Activated naive CD4-positive, alpha-beta T cell treated with anti-CD3 and anti-CD28 coated beads, Interleukin-2, amount 10 ng/mL, durations not matched to agents 7 days and 5 days (primary cell): ENCODE measurements around the gene NIN.

Experiments
- CTCF ChIA-PET: fragments of 350-600 bp; sonication (Branson Sonifier 250); formaldehyde crosslinking; loops from one replicate; lab custom pipeline; 2021; ENCODE audit warnings: antibody characterized with exemption; lab: Charles Lee
- DNase-seq: peaks from one replicate; pipeline ENCODE4 v3.0.0-alpha.2; 2020
- H3K27ac Mint-ChIP-seq: one replicate; pipeline ENCODE4 v1.8.0; 2021; ENCODE audit warnings: mild to moderate bottlenecking, moderate library complexity, mixed read lengths
- H3K27me3 Mint-ChIP-seq: one replicate; pipeline ENCODE4 v1.8.0; 2021; ENCODE audit warnings: mild to moderate bottlenecking, mixed read lengths
- H3K36me3 Mint-ChIP-seq: one replicate; pipeline ENCODE4 v1.8.0; 2021; ENCODE audit warnings: mixed read lengths
- H3K4me1 Mint-ChIP-seq: one replicate; pipeline ENCODE4 v1.8.0; 2021; ENCODE audit warnings: mixed read lengths
- H3K4me3 Mint-ChIP-seq: one replicate; pipeline ENCODE4 v1.8.0; 2021; ENCODE audit warnings: mild to moderate bottlenecking, moderate library complexity, mixed read lengths
- H3K9me3 Mint-ChIP-seq: one replicate; pipeline ENCODE4 v1.8.0; 2021; ENCODE audit warnings: mixed read lengths

The NIN gene

GRCh38 chr14:50769863-50770500 lies 61.0 kb downstream of the NIN start:
- DNase-seq = no peak
- H3K9me3 Mint-ChIP-seq = no peaks in the 10 kb centered on the region
- H3K4me1 Mint-ChIP-seq = peaks cover 15% of the 10 kb centered on the region
- no peaks in the 10 kb centered on the region for H3K27me3 Mint-ChIP-seq
- peaks cover 66% of the 10 kb centered on the region for H3K36me3 Mint-ChIP-seq
- no peak overlapping the region for H3K4me3 Mint-ChIP-seq
- H3K27ac Mint-ChIP-seq = no peak overlapping the region
- CTCF ChIA-PET = interaction anchor here (1.1 to 6.4 kb wide), 3 partner anchors 9 to 227 kb away, joined by 3 to 44 read pairs (median 3); no protein-coding TSS in a partner anchor

GRCh38 chr14:50768680-50769079 lies 62.3 kb downstream of the NIN start:
- peaks cover 65% of the 10 kb centered on the region for H3K36me3 Mint-ChIP-seq
- H3K27me3 Mint-ChIP-seq = no peaks in the 10 kb centered on the region
- no peak for DNase-seq
- H3K27ac Mint-ChIP-seq = no peak overlapping the region
- H3K9me3 Mint-ChIP-seq = no peaks in the 10 kb centered on the region
- H3K4me1 Mint-ChIP-seq = peaks cover 2% of the 10 kb centered on the region
- H3K4me3 Mint-ChIP-seq = no peak overlapping the region
- CTCF ChIA-PET = interaction anchor here (0.8 kb wide), 1 partner anchor 11 kb away, joined by 3 read pairs; no protein-coding TSS in a partner anchor

GRCh38 chr14:50766338-50766886 lies 64.5 kb downstream of the NIN start:
- CTCF ChIA-PET = interaction anchor here (0.6 to 1.6 kb wide), 5 partner anchors 9 to 342 kb away, joined by 4 to 9 read pairs (median 5); no protein-coding TSS in a partner anchor
- no peaks in the 10 kb centered on the region for H3K9me3 Mint-ChIP-seq
- no peak overlapping the region for H3K4me3 Mint-ChIP-seq
- no peaks in the 10 kb centered on the region for H3K4me1 Mint-ChIP-seq
- no peak for DNase-seq
- no peaks in the 10 kb centered on the region for H3K27me3 Mint-ChIP-seq
- H3K27ac Mint-ChIP-seq = no peak overlapping the region
- H3K36me3 Mint-ChIP-seq = peaks cover 70% of the 10 kb centered on the region

- H3K27ac Mint-ChIP-seq = no peak overlapping the region
- no peaks in the 10 kb centered on the region for H3K9me3 Mint-ChIP-seq
- H3K4me3 Mint-ChIP-seq = no peak overlapping the region
- H3K4me1 Mint-ChIP-seq = no peaks in the 10 kb centered on the region
- CTCF ChIA-PET = interaction anchor here (1.2 to 7.0 kb wide), 6 partner anchors 11 to 144 kb away, joined by 5 to 48 read pairs (median 6); partner anchors contain the start of gene SAV1
- no peak for DNase-seq
- H3K27me3 Mint-ChIP-seq = no peaks in the 10 kb centered on the region
- peaks cover 62% of the 10 kb centered on the region for H3K36me3 Mint-ChIP-seq
Measured at GRCh38 chr14:50763382-50764007, 67.5 kb downstream of the NIN start.

DNA sequence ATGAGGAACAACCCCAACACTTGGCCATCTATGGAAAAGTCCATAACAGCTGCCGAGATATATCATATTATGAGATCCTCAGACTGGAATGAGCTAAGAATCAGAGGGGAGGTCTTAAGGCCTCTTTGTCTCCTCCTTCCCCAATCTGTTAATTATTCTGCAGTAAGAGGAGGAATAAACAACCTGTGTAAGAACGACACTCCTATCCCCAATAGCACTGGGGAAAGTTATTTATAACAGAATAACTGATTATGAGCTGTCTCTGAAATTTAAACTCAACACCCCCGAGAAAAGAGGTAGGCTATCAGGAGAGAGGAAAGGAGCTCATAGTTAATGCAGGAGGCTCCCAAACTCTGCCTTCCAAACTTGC lies 68.0 kb downstream of the NIN start:
- Mint-ChIP-seq H3K4me3 (no peak overlapping the region), H3K27ac (no peak overlapping the region), H3K27me3 (no peaks in the 10 kb centered on the region), H3K4me1 (no peaks in the 10 kb centered on the region), H3K36me3 (peaks cover 56% of the 10 kb centered on the region), H3K9me3 (no peaks in the 10 kb centered on the region)
- CTCF ChIA-PET = interaction anchor here (0.6 to 7.0 kb wide), 7 partner anchors 12 to 144 kb away, joined by 5 to 48 read pairs (median 6); partner anchors contain the start of gene SAV1
- DNase-seq = no peak

- Mint-ChIP-seq H3K27me3 (no peaks in the 10 kb centered on the region), H3K4me3 (no peak overlapping the region), H3K9me3 (no peaks in the 10 kb centered on the region), H3K27ac (no peak overlapping the region), H3K36me3 (peaks cover 56% of the 10 kb centered on the region), H3K4me1 (no peaks in the 10 kb centered on the region)
- no peak for DNase-seq
- CTCF ChIA-PET = interaction anchor here (0.6 to 7.0 kb wide), 7 partner anchors 13 to 143 kb away, joined by 5 to 48 read pairs (median 6); partner anchors contain the start of gene SAV1
Measured at GRCh38 chr14:50762001-50762930, 68.7 kb downstream of the NIN start.

DNA sequence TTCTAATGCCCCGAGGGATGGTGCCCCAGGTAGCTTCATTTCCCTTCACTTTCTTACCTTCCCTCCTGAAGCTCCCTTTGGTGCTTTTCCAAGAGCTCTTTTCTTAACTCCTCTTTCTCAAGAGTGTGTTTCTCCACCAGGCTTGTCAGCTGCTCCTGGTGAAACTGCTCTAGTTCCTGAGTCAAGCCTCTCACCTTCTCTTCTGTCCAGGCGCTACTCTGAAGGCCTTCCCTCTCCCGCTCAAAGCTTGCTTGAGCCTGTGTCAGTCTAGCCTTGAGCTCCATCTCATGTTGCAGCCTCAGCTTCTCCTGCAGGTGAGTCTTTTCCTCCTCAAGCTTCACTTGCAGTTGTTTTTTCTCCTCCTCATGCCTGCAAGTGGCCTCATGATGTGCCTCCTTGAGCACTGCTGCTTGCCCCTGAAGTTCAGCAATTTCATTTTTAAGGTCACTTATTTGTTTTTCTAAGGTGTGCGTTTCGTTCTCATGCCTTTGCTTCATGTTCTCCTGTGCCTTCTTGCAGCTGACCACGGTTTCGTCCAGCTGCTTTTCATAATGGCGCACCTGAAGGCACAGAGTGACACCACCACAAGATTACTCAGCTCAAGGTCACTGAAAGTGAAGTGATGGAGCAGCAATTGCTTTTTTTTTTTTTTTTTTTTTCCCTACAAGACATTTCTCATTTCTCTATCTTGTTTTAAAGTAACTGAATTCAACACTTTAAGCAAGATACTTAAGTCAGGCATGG lies 71.0 kb downstream of the NIN start:
- no peaks in the 10 kb centered on the region for H3K9me3 Mint-ChIP-seq
- peaks cover 45% of the 10 kb centered on the region for H3K36me3 Mint-ChIP-seq
- H3K4me3 Mint-ChIP-seq = no peak overlapping the region
- peak overlapping the region; percentile 61 for H3K27ac Mint-ChIP-seq
- no peaks in the 10 kb centered on the region for H3K4me1 Mint-ChIP-seq
- no peak for DNase-seq
- CTCF ChIA-PET = interaction anchor here (7.0 kb wide), 1 partner anchor 15 kb away, joined by 48 read pairs; no protein-coding TSS in a partner anchor
- no peaks in the 10 kb centered on the region for H3K27me3 Mint-ChIP-seq

DNA sequence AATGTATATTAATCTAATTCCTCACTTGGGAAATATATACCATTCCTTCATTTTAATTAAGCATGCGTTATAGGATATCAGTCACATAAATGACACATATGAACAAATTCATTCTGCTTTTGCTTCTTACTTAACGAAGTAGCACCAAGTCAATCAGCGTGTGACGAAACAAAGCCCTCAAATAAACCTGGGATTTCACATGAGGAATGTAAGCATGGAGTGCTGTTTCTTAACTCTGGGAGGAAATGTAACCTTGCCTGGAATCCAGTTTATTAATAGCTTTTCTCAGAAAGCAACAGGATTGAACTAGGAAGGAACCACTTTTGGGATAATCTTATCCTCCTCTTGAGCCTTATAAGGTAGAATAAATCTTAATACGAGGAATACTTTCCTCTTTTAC lies 72.0 kb downstream of the NIN start:
- no peak overlapping the region for H3K27ac Mint-ChIP-seq
- no peaks in the 10 kb centered on the region for H3K4me1 Mint-ChIP-seq
- CTCF ChIA-PET = interaction anchor here (0.7 to 7.0 kb wide), 2 partner anchors 9 to 16 kb away, joined by 3 to 48 read pairs; no protein-coding TSS in a partner anchor
- no peak overlapping the region for H3K4me3 Mint-ChIP-seq
- no peaks in the 10 kb centered on the region for H3K27me3 Mint-ChIP-seq
- no peaks in the 10 kb centered on the region for H3K9me3 Mint-ChIP-seq
- H3K36me3 Mint-ChIP-seq = peaks cover 40% of the 10 kb centered on the region
- DNase-seq = no peak

DNA sequence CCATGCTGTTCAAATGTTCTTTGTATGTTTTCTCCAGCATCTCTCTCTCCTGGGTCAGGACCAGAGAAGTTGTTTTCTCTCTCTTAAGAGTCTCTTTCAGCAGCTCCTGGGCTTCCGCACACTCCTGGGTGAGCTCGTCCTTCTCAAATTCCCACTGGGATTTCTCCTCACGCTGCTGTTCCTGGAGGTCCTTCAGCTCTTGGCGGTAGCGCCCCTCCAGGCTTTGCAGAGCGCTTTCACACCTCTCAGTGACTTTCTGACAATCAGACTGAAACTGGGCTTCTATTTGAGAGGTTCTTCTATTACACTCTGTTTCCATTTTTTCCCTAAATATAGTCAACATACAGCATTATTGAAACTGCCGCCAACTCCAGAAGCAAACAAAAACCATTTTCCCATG lies 72.7 kb downstream of the NIN start:
- Mint-ChIP-seq H3K36me3 (peaks cover 39% of the 10 kb centered on the region), H3K9me3 (no peaks in the 10 kb centered on the region), H3K4me3 (no peak overlapping the region), H3K27me3 (no peaks in the 10 kb centered on the region), H3K4me1 (no peaks in the 10 kb centered on the region), H3K27ac (no peak overlapping the region)
- DNase-seq = no peak
- CTCF ChIA-PET = interaction anchor here (1.6 to 1.7 kb wide), 2 partner anchors 10 to 15 kb away, joined by 3 to 6 read pairs; no protein-coding TSS in a partner anchor

- Mint-ChIP-seq H3K27me3 (no peaks in the 10 kb centered on the region), H3K27ac (no peak overlapping the region), H3K36me3 (peaks cover 36% of the 10 kb centered on the region), H3K4me3 (no peak overlapping the region), H3K4me1 (no peaks in the 10 kb centered on the region), H3K9me3 (no peaks in the 10 kb centered on the region)
- no peak for DNase-seq
- CTCF ChIA-PET = interaction anchor here (0.8 to 1.9 kb wide), 5 partner anchors 11 to 437 kb away, joined by 3 to 9 read pairs (median 5); no protein-coding TSS in a partner anchor
Measured at GRCh38 chr14:50757702-50758101, 73.3 kb downstream of the NIN start.

- H3K4me3 Mint-ChIP-seq = no peak overlapping the region
- H3K36me3 Mint-ChIP-seq = peaks cover 30% of the 10 kb centered on the region
- H3K27ac Mint-ChIP-seq = no peak overlapping the region
- H3K9me3 Mint-ChIP-seq = no peaks in the 10 kb centered on the region
- CTCF ChIA-PET = interaction anchor here (1.5 to 1.9 kb wide), 2 partner anchors 20 to 42 kb away, joined by 5 to 9 read pairs; no protein-coding TSS in a partner anchor
- no peak for DNase-seq
- no peaks in the 10 kb centered on the region for H3K4me1 Mint-ChIP-seq
- no peaks in the 10 kb centered on the region for H3K27me3 Mint-ChIP-seq
Measured at GRCh38 chr14:50756300-50756699, 74.7 kb downstream of the NIN start.

DNA sequence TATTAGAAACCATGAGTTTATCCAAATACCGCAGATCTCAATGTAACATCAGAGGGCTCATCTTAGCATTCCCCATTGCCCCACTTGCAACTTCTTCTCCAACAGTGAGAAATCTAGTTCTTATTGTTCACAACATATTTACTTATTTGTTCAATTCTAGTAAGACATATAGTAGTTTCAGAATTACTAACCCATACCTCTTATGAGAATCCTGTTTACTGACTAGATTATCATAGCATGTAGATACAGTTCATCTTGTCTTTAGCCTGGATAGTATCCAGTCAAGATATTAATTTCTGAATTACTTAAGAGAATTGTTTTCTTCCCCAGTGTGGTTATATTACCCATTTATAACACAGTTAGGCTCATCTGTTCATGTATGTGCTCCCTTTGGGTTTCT lies 80.6 kb downstream of the NIN start:
- Mint-ChIP-seq H3K4me3 (no peak overlapping the region), H3K4me1 (peaks cover 19% of the 10 kb centered on the region), H3K9me3 (no peaks in the 10 kb centered on the region), H3K27ac (no peak overlapping the region), H3K27me3 (no peaks in the 10 kb centered on the region), H3K36me3 (peaks cover 66% of the 10 kb centered on the region)
- CTCF ChIA-PET = interaction anchor here (1.3 kb wide), 1 partner anchor 9 kb away, joined by 3 read pairs; no protein-coding TSS in a partner anchor
- DNase-seq = no peak
